Uterus (tissue), 4 donors: ENCODE measurements around the gene CD247. TPM values are rescaled to one million over a fixed set of nuclear protein-coding genes. Genes with fewer than 3 reads are reported as not detected.

ENCODE experiments used
- DNase-seq, 2 donors: peaks; one replicate each; pipeline ENCODE4 v3.0.0-alpha.2; 2019 to 2020
- H3K27ac ChIP-seq, 2 donors: fragments of 200-600 bp; sonication (generic); 1 replicate in 1 of 2; 2 replicates in 1 of 2; pipeline ENCODE4 v1.5.1; 2016 to 2018
- H3K27me3 ChIP-seq, 2 donors: fragments of 200-600 bp; sonication (generic); one replicate each; pipeline ENCODE4 v1.5.1; 2018 to 2019; ENCODE audit warnings: control low read depth in 1 of 2
- H3K36me3 ChIP-seq, 2 donors: fragments of 200-600 bp; sonication (generic); one replicate each; pipeline ENCODE4 v1.5.1; 2019; ENCODE audit warnings: control low read depth in 1 of 2
- H3K4me1 ChIP-seq, 2 donors: fragments of 200-600 bp; sonication (generic); one replicate each; pipeline ENCODE4 v1.5.1; 2018 to 2019; ENCODE audit warnings: control low read depth in 1 of 2
- H3K4me3 ChIP-seq, 2 donors: fragments of 200-600 bp; sonication (generic); 1 replicate in 1 of 2; 2 replicates in 1 of 2; pipeline ENCODE4 v1.5.1; 2018 to 2019; ENCODE audit warnings: mild to moderate bottlenecking in 1 of 2
- H3K9me3 ChIP-seq, 2 donors: fragments of 200-600 bp; sonication (generic); one replicate each; pipeline ENCODE4 v1.5.1; 2019; ENCODE audit warnings: control low read depth in 1 of 2
- POLR2A ChIP-seq, 2 donors: fragments of 450-650 bp; IDR thresholded peaks; one replicate each; pipeline ENCODE4 v1.6.1; 2016; ENCODE audit warnings: antibody characterized with exemption in 2 of 2, mild to moderate bottlenecking in 1 of 2, moderate library complexity in 1 of 2
- intact Hi-C: fragments of 100-400 bp; cut with DNase I; formaldehyde crosslinking; loops from one replicate; pipeline ENCODE4 v1.15.1; 2023; ENCODE audit warnings: low total_unique reads
- total RNA-seq, 4 donors: library from RNA; depleted of rRNA in 3 of 4; stranded (reverse); fragments of >200 nt in 3 of 4; gene quantifications; one replicate each; pipeline versions ENCODE4 v1.1.0 to v1.2.4, GENCODE V29; 2014 to 2023
- TF ChIP-seq, protein P1 (sequence below), 4 experiments: fragments of 200-600 bp in 2 of 4; fragments of 450-650 bp in 2 of 4; sonication (generic) in 2 of 4; IDR thresholded peaks; one replicate each; pipeline ENCODE4 v1.5.1; 2016 to 2019; ENCODE audit warnings: antibody characterized with exemption in 4 of 4, mild to moderate bottlenecking in 2 of 4, moderate library complexity in 1 of 4
- donor health status: DM: yes; HTN: yes; CAD: no.

CD247 gene
- total RNA-seq, 4 donors from 2014 or later = 1.6 to 3.3 TPM; not detected in 2

DNA sequence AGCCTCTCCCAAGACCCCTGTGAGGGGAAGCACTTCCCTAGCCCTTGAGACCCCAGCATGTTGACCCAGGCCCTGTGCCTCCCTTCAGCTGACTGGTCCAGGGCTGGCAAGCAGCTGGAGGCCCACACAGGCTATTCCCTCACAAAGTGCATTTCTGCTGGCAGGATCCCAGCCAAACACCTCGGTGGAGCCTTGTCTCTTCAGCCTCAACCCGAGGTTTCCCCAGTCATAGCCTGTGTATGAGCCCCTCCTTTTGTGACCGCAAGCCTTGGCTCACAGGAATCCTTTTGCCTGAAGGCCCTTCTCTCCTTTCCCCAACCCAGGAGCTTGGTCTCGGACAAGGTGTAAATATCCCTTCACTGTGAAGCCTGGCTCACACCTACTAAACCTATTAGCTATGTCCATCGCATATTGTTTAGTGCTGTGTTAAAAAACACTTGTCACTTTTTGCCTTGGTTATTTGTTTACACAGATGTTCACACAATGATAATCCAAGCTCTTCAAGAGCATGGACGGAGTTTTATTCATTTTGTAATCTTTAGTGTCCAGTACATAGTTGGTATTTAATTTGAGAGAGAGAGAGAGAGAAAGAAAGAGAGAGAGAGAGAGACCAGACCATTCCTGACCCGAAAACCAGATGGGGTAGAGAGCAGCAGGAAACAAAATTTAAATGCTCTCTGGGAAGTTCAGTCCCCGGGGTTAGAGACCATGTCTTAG, 8.5 kb upstream of the CD247 start:
- no peak for TF ChIP-seq POLR2A (IDR thresholded peaks at IDR 0.05)
- TF ChIP-seq, protein P1, sequence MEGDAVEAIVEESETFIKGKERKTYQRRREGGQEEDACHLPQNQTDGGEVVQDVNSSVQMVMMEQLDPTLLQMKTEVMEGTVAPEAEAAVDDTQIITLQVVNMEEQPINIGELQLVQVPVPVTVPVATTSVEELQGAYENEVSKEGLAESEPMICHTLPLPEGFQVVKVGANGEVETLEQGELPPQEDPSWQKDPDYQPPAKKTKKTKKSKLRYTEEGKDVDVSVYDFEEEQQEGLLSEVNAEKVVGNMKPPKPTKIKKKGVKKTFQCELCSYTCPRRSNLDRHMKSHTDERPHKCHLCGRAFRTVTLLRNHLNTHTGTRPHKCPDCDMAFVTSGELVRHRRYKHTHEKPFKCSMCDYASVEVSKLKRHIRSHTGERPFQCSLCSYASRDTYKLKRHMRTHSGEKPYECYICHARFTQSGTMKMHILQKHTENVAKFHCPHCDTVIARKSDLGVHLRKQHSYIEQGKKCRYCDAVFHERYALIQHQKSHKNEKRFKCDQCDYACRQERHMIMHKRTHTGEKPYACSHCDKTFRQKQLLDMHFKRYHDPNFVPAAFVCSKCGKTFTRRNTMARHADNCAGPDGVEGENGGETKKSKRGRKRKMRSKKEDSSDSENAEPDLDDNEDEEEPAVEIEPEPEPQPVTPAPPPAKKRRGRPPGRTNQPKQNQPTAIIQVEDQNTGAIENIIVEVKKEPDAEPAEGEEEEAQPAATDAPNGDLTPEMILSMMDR (IDR thresholded peaks at IDR 0.05) = no peak
- intact Hi-C loops = no loop called here
- H3K27ac ChIP-seq = no peak overlapping the region
- DNase-seq = no peak
- H3K4me1 ChIP-seq = no peaks in the 10 kb centered on the region
- no peaks in the 10 kb centered on the region for H3K36me3 ChIP-seq
- H3K4me3 ChIP-seq = no peak overlapping the region
- no peaks in the 10 kb centered on the region for H3K9me3 ChIP-seq
- no peaks in the 10 kb centered on the region for H3K27me3 ChIP-seq

DNA sequence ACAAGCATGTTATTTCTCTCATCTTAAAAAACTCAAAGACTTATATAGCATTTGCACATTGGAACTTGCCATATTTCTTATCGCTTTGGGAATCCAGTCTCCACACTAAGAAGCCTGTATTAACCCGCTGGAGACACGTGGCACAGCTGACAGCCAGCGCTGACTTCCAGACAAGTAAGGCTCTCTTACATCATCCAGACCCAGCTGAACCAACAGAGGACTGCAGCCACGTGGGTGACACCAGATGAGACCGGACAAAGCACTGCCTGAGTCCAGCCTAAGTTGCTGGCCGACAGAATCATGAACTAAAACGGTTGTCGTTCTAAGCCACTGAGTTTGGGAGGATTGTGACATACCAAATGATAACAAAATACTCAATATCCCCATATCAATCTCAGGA, 6.3 kb upstream of the CD247 start:
- H3K27ac ChIP-seq = no peak overlapping the region
- H3K27me3 ChIP-seq = no peaks in the 10 kb centered on the region

DNA sequence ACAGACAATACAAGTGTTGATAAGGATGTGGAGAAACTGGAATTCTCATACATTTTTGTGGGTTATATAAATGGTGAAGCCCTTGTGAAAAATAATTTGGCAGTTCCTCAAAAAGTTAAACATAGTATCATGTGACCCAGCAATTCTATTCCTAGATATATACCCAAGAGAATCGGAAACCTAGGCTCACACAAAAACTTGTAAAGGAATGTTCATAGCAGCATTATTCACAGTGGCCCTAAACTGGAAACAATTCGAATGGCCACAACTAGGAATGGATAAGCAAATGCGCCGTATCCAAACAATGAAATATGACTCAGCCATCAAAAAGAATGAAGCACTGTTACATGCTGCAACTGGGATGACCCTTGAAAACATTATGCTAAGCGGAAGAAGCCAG, 3.9 kb upstream of the CD247 start:
- no peaks in the 10 kb centered on the region for H3K27me3 ChIP-seq
- TF ChIP-seq, protein P1 (IDR thresholded peaks at IDR 0.05) = no peak
- no peak for TF ChIP-seq POLR2A (IDR thresholded peaks at IDR 0.05)
- H3K9me3 ChIP-seq = no peaks in the 10 kb centered on the region
- DNase-seq = no peak
- no peak overlapping the region for H3K4me3 ChIP-seq
- H3K27ac ChIP-seq = no peak overlapping the region
- H3K4me1 ChIP-seq = no peaks in the 10 kb centered on the region
- intact Hi-C loops = no loop called here
- H3K36me3 ChIP-seq = no peaks in the 10 kb centered on the region

More for the DNA sequence above, 6.3 kb upstream of the CD247 start:
- Histone ChIP-seq H3K4me1 (no peaks in the 10 kb centered on the region), H3K9me3 (no peaks in the 10 kb centered on the region), H3K36me3 (no peaks in the 10 kb centered on the region), H3K4me3 (no peak overlapping the region)
- TF ChIP-seq, protein P1 (IDR thresholded peaks at IDR 0.05) = no peak
- no peak for TF ChIP-seq POLR2A (IDR thresholded peaks at IDR 0.05)
- intact Hi-C loops = no loop called here
- DNase-seq = no peak

DNA sequence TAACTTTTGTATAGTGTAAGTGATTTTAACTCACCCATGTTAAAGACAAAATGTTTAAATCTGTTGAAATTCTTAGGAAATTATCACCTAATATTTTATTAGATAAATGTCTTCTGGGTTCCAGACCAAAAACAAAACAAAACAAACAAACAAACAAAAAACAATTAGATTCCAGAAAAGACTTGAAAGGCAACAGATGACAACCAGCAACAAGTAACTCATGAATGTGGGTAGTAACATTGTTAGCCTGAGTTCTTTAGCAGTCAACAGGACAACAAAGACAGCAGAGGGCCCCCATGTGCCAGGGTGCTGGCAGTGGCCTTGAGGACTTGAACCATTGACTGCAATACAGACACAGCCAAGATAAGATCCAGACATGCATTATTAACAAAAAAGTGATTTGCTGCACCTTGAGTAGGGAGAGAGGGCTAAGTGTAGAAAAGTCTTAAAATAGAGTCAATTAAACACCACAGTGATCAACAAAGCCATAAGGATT, 2.4 kb upstream of the CD247 start:
- TF ChIP-seq POLR2A (IDR thresholded peaks at IDR 0.05) = no peak
- TF ChIP-seq, protein P1 (IDR thresholded peaks at IDR 0.05) = no peak
- intact Hi-C loops = no loop called here

DNA sequence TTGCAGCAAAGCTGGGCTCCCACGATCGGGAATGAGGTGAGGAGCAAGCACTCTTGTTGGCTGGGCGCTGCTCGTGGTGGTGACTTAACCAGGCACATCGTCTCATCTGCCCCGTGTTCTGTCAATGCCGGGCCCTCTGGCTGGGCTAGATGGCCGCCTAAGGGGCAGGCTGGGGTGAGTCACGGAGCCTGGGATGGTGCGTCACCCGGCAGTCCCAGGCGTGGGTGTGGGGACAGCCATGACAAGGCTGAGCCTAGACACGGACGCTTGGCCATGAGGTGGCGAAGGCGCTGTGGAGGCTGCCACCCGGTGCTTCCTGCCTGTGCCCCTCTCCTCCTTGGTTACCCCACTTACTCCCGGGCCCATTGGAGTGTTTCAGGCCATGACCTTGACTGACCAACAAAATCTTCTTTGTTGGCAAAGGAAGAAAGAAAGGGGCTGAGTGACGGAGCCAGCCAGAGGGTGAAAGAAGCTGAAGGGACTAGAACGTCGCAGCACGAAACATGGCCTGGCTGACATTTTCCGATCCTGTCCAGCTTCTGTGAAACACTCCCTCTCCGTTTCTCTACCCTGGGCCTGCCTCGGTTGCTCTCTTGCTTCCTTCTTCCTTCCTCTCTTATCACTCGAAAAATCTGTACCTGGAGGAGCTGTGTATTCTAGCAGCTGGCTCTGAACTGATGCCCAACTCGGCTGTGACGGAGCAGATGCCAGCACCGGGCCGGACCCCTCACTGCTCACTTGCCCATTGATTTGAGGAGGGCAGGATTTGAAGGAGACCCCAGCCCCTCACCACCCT, 596 bp downstream of the CD247 start:
- Histone ChIP-seq H3K4me1 (no peaks in the 10 kb centered on the region), H3K27me3 (no peaks in the 10 kb centered on the region), H3K4me3 (no peak overlapping the region), H3K9me3 (no peaks in the 10 kb centered on the region), H3K36me3 (no peaks in the 10 kb centered on the region), H3K27ac (no peak overlapping the region)
- no peak for DNase-seq
- intact Hi-C loops = no loop called here
- TF ChIP-seq, protein P1 (IDR thresholded peaks at IDR 0.05) = no peak
- no peak for TF ChIP-seq POLR2A (IDR thresholded peaks at IDR 0.05)

More for the DNA sequence above, 2.4 kb upstream of the CD247 start:
- DNase-seq = no peak
- Histone ChIP-seq H3K27me3 (no peaks in the 10 kb centered on the region), H3K9me3 (no peaks in the 10 kb centered on the region), H3K4me3 (no peak overlapping the region), H3K27ac (no peak overlapping the region), H3K36me3 (no peaks in the 10 kb centered on the region), H3K4me1 (no peaks in the 10 kb centered on the region)
